Smooth muscle cell (in vitro differentiated cells): ENCODE results near the gene PARP12. TPM values are rescaled to one million over a fixed set of nuclear protein-coding genes. Genes with fewer than 3 reads are reported as not detected.

ENCODE experiments used
- DNase-seq: peaks from one replicate; lab custom pipeline; 2025; ENCODE audit not compliant: unreplicated experiment; lab: John Stamatoyannopoulos, UW
- H2AFZ ChIP-seq: fragments of 200-600 bp; sonication (generic); 2 replicates; pipeline ENCODE4 v1.6.0; 2016; ENCODE audit warnings: antibody characterized with exemption, low read depth, mild to moderate bottlenecking
- H3F3A ChIP-seq: fragments of 200-600 bp; sonication (generic); 2 replicates; pipeline ENCODE4 v1.6.0; 2017; ENCODE audit warnings: antibody characterized with exemption, low read depth
- H3K27ac ChIP-seq: fragments of 200-600 bp; sonication (generic); 2 replicates; pipeline ENCODE4 v1.5.1; 2016; ENCODE audit warnings: low read depth, mild to moderate bottlenecking
- H3K27me3 ChIP-seq: fragments of 200-600 bp; sonication (generic); 2 replicates; pipeline ENCODE4 v1.6.1; 2016; ENCODE audit warnings: low read depth, mild to moderate bottlenecking
- H3K36me3 ChIP-seq: fragments of 200-600 bp; sonication (generic); 2 replicates; pipeline ENCODE4 v1.5.1; 2016; ENCODE audit warnings: low read depth
- H3K4me1 ChIP-seq: fragments of 200-600 bp; sonication (generic); 2 replicates; pipeline ENCODE4 v1.5.1; 2016; ENCODE audit warnings: low read depth
- H3K4me2 ChIP-seq: fragments of 200-600 bp; sonication (generic); 2 replicates; pipeline ENCODE4 v1.6.0; 2016; ENCODE audit warnings: mild to moderate bottlenecking
- H3K4me3 ChIP-seq: fragments of 200-600 bp; sonication (generic); 2 replicates; pipeline ENCODE4 v1.5.1; 2016; ENCODE audit warnings: mild to moderate bottlenecking
- H3K79me2 ChIP-seq: fragments of 200-600 bp; sonication (generic); 2 replicates; pipeline ENCODE4 v1.6.0; 2016; ENCODE audit warnings: low read depth, mild to moderate bottlenecking
- H3K9ac ChIP-seq: fragments of 200-600 bp; sonication (generic); 2 replicates; pipeline ENCODE4 v1.6.0; 2016; ENCODE audit warnings: low read depth
- H3K9me3 ChIP-seq: fragments of 200-600 bp; sonication (generic); replicated peaks from 2 replicates; pipeline ENCODE4 v1.5.1; 2016; ENCODE audit warnings: low read depth
- H4K20me1 ChIP-seq: fragments of 200-600 bp; sonication (generic); 2 replicates; pipeline ENCODE4 v1.6.0; 2016; ENCODE audit warnings: low read depth
- WGBS: methylation state at CpG from one replicate; pipeline ENCODE4 v1.1.7; 2016; ENCODE audit warnings: low lambda C conversion rate; 5-methylcytosine and 5-hydroxymethylcytosine counted together
- polyA plus RNA-seq: library from polyadenylated mRNA; unstranded; fragments of >200 nt; fragmentation: Nextera tagmentation; extraction: Ambion mirVana; gene quantifications from 2 replicates; pipeline ENCODE4 v1.2.1, GENCODE V29; 2016
- total RNA-seq: library from RNA; depleted of rRNA; stranded (reverse); fragments of >200 nt; gene quantifications from 2 replicates; pipeline ENCODE4 v1.2.3, GENCODE V29; 2014
- TF ChIP-seq, protein P1 (sequence below): fragments of 200-600 bp; sonication (generic); IDR thresholded peaks from 2 replicates; pipeline ENCODE4 v1.5.1; 2017; ENCODE audit warnings: borderline replicate concordance, mild to moderate bottlenecking, antibody characterized with exemption; ENCODE audit not compliant: insufficient read depth, poor library complexity, severe bottlenecking

Gene PARP12
- total and polyA plus RNA-seq, 2 experiments from 2014 or later, result 1.4 to 2.4 TPM

DNA sequence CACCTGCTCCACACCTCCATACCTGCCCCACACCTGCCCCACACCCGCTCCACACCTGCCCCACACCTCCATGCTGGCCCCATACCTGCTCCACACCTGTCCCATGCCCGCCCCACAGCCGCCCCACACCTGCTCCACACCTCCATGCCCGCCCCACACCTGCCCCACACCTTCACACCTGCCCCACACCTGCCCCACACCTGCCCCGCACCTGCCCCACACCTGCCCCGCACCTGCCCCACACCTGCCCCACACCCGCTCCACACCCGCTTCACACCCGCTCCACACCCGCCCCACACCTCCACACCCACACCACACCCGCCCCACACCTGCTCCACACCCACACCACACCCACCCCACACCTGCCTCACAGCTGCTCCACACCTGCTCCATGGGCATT, 53.0 kb downstream of the PARP12 start:
- no peak overlapping the region for H3K4me2 ChIP-seq
- peaks cover 29% of the 10 kb centered on the region for H3K27me3 ChIP-seq
- no peak overlapping the region for H2AFZ ChIP-seq
- H3K9ac ChIP-seq, result no peak overlapping the region
- DNase-seq, result no peak
- no peaks in the 10 kb centered on the region for H3K9me3 ChIP-seq
- no peaks in the 10 kb centered on the region for H3F3A ChIP-seq
- H4K20me1 ChIP-seq, result no peaks in the 10 kb centered on the region
- H3K4me1 ChIP-seq, result no peaks in the 10 kb centered on the region
- TF ChIP-seq, protein P1, sequence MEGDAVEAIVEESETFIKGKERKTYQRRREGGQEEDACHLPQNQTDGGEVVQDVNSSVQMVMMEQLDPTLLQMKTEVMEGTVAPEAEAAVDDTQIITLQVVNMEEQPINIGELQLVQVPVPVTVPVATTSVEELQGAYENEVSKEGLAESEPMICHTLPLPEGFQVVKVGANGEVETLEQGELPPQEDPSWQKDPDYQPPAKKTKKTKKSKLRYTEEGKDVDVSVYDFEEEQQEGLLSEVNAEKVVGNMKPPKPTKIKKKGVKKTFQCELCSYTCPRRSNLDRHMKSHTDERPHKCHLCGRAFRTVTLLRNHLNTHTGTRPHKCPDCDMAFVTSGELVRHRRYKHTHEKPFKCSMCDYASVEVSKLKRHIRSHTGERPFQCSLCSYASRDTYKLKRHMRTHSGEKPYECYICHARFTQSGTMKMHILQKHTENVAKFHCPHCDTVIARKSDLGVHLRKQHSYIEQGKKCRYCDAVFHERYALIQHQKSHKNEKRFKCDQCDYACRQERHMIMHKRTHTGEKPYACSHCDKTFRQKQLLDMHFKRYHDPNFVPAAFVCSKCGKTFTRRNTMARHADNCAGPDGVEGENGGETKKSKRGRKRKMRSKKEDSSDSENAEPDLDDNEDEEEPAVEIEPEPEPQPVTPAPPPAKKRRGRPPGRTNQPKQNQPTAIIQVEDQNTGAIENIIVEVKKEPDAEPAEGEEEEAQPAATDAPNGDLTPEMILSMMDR, result no peak
- H3K79me2 ChIP-seq, result no peaks in the 10 kb centered on the region
- H3K36me3 ChIP-seq, result no peaks in the 10 kb centered on the region
- H3K27ac ChIP-seq, result no peak overlapping the region
- WGBS, result 71% methylated on average over 2 of the region's 11 CpGs
- H3K4me3 ChIP-seq, result no peak overlapping the region

DNA sequence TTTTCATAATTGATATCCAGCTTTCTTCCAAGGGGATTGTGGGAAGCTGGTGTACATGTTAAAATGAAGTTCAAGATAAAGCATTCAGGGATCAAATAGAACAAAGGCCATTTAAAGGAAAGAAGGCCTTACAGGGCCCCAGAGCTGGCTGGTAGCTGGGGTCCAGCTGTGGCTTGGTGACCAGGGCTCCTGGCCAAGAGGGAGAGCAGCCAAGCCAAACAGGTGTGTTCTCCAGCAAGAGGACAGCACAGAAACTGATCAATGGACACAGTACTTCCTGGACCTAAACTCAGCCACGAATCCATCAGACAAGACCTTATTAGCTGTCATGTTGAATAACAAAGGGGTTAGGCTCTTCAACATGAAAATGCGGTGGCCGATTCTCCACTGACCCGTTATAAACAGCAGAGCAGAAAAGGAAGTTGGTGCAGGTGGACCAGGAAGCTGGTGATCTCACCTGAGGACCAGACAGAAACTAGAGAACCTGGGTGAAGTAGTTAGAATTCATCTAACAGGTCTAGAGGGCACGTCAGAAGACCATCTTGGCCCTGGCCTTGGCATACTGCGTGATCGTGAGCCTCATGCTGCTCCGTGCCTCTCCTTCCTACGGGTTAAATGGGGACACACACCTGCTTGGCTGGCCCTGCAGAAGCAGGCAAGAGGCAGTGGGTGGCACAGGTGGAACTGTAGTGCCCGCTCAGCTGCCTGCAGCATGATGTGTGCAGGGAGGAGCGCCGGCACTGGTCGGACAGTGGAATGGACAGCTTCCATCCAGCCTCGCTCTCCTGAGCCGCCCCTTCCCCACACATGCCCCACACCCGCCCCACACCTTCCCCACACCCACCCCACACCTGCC, 53.8 kb downstream of the PARP12 start:
- Histone ChIP-seq H3K36me3 (no peaks in the 10 kb centered on the region), H3K9ac (no peak overlapping the region), H3K27ac (no peak overlapping the region), H2AFZ (no peak overlapping the region), H3K4me2 (no peak overlapping the region), H3F3A (no peaks in the 10 kb centered on the region), H3K27me3 (peaks cover 25% of the 10 kb centered on the region), H4K20me1 (no peaks in the 10 kb centered on the region), H3K4me1 (no peaks in the 10 kb centered on the region), H3K4me3 (no peak overlapping the region), H3K79me2 (no peaks in the 10 kb centered on the region), H3K9me3 (no peaks in the 10 kb centered on the region)
- TF ChIP-seq, protein P1, result no peak
- 90% methylated on average over 10 of the region's 16 CpGs for WGBS
- DNase-seq, result no peak

GRCh38 chr7:140007051-140007690, 55.6 kb downstream of the PARP12 start:
- H3K4me2 ChIP-seq, result no peak overlapping the region
- no peak overlapping the region for H3K27ac ChIP-seq
- no peak for DNase-seq
- WGBS, result 89% methylated on average over 9 of the region's 11 CpGs
- H3K36me3 ChIP-seq, result no peaks in the 10 kb centered on the region
- no peaks in the 10 kb centered on the region for H3K79me2 ChIP-seq
- H3K4me3 ChIP-seq, result no peak overlapping the region
- no peak overlapping the region for H3K9ac ChIP-seq
- H3F3A ChIP-seq, result no peaks in the 10 kb centered on the region
- TF ChIP-seq, protein P1, result no peak
- H3K4me1 ChIP-seq, result no peaks in the 10 kb centered on the region
- H3K27me3 ChIP-seq, result peaks cover 9% of the 10 kb centered on the region
- no peaks in the 10 kb centered on the region for H4K20me1 ChIP-seq
- H3K9me3 ChIP-seq, result no peaks in the 10 kb centered on the region
- no peak overlapping the region for H2AFZ ChIP-seq

DNA sequence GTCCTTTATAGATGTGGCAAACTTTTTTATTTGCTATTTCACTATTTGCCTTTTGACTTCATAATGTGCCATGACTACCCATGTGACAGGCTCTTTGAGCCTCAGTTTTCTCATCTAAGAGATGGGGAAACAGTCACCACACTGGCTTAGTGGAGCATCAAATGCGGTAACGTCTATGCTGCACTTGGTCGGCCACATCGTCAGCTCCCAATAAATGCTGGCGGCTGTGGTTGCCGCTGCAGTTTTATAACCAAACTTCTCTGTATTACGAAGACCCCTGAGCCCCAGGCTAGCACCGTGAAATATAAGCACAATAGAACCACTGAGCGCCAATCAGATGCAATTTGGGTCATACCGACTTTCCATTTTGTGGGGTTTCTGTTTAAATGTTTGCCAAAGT, 56.2 kb downstream of the PARP12 start:
- Histone ChIP-seq H3K36me3 (no peaks in the 10 kb centered on the region), H3K4me2 (no peak overlapping the region), H3K27ac (no peak overlapping the region), H3K9me3 (no peaks in the 10 kb centered on the region), H3K9ac (no peak overlapping the region), H3K4me3 (no peak overlapping the region), H3K79me2 (no peaks in the 10 kb centered on the region), H3F3A (no peaks in the 10 kb centered on the region), H3K4me1 (no peaks in the 10 kb centered on the region), H4K20me1 (no peaks in the 10 kb centered on the region), H3K27me3 (peaks cover 3% of the 10 kb centered on the region), H2AFZ (no peak overlapping the region)
- WGBS, result 96% methylated on average over 10 of the region's 10 CpGs
- TF ChIP-seq, protein P1, result no peak
- DNase-seq, result no peak
